Immature natural killer cell (primary cell): ENCODE data around the gene GLRA1. TPM values are rescaled to one million over a fixed set of nuclear protein-coding genes. Genes with fewer than 3 reads are reported as not detected.
"Not testable (repeated sequence)": the region's sequence is repeated elsewhere in the genome, so short reads cannot be mapped to it uniquely, and the experiment has no call there.

Experiments used
- DNase-seq, 3 donors: peaks; one replicate each; pipeline ENCODE4 v3.0.0; 2022; ENCODE audit warnings: mixed read lengths in 1 of 3
- H3K27ac Mint-ChIP-seq, 6 donors: one replicate each; pipeline ENCODE4 v1.8.0; 2020; ENCODE audit warnings: mixed read lengths in 6 of 6, mild to moderate bottlenecking in 5 of 6, inconsistent platforms in 4 of 6, moderate library complexity in 3 of 6
- H3K27me3 Mint-ChIP-seq, 3 donors: one replicate each; pipeline ENCODE4 v1.8.0; 2020 to 2021; ENCODE audit warnings: low read depth in 3 of 3, mild to moderate bottlenecking in 3 of 3, mixed read lengths in 3 of 3, moderate library complexity in 3 of 3, inconsistent platforms in 1 of 3
- H3K36me3 Mint-ChIP-seq, 3 donors: one replicate each; pipeline ENCODE4 v1.8.0; 2020; ENCODE audit warnings: mixed read lengths in 3 of 3, inconsistent platforms in 2 of 3, mild to moderate bottlenecking in 2 of 3
- H3K4me1 Mint-ChIP-seq, 2 donors: one replicate each; pipeline ENCODE4 v1.8.0; 2020; ENCODE audit warnings: inconsistent platforms in 2 of 2, mild to moderate bottlenecking in 2 of 2, mixed read lengths in 2 of 2, moderate library complexity in 1 of 2
- H3K4me3 Mint-ChIP-seq, 5 donors: one replicate each; pipeline ENCODE4 v1.8.0; 2020; ENCODE audit warnings: mild to moderate bottlenecking in 5 of 5, mixed read lengths in 5 of 5, inconsistent platforms in 3 of 5, moderate library complexity in 3 of 5
- H3K9me3 Mint-ChIP-seq, 6 donors: one replicate each; pipeline ENCODE4 v1.8.0; 2020; ENCODE audit warnings: mild to moderate bottlenecking in 6 of 6, mixed read lengths in 6 of 6, inconsistent platforms in 4 of 6, moderate library complexity in 3 of 6
- polyA plus RNA-seq, 3 donors: library from polyadenylated mRNA; unstranded; fragments of 300-500 nt; fragmentation: Illumina TruSeq; gene quantifications; one replicate each; pipeline ENCODE4 v1.2.3, GENCODE V29; 2021

Gene GLRA1
- polyA plus RNA-seq, 3 donors from 2014 or later, result not detected

GRCh38 chr5:151905557-151905961 is 19.1 kb downstream of the GLRA1 start:
- H3K9me3 Mint-ChIP-seq, result no peaks in the 10 kb centered on the region
- no peak overlapping the region for H3K4me3 Mint-ChIP-seq
- no peak for DNase-seq
- H3K4me1 Mint-ChIP-seq, result no peaks in the 10 kb centered on the region
- H3K27me3 Mint-ChIP-seq, result peaks cover 4 to 7% (median 5%) of the 10 kb centered on the region in 3 donors
- no peaks in the 10 kb centered on the region for H3K36me3 Mint-ChIP-seq
- H3K27ac Mint-ChIP-seq, result no peak overlapping the region

- Mint-ChIP-seq H3K27ac (no peak overlapping the region), H3K4me1 (no peaks in the 10 kb centered on the region), H3K36me3 (no peaks in the 10 kb centered on the region), H3K27me3 (peaks cover 4 to 9% (median 5%) of the 10 kb centered on the region in 3 donors), H3K9me3 (peaks cover 0 to 2% (median 0%) of the 10 kb centered on the region in 6 donors), H3K4me3 (no peak overlapping the region)
- no peak for DNase-seq
Measured at GRCh38 chr5:151904909-151905308, 19.7 kb downstream of the GLRA1 start.

- no peaks in the 10 kb centered on the region for H3K4me1 Mint-ChIP-seq
- H3K27ac Mint-ChIP-seq, result no peak overlapping the region
- peaks cover 0 to 3% (median 0%) of the 10 kb centered on the region in 6 donors for H3K9me3 Mint-ChIP-seq
- DNase-seq, result no peak
- H3K36me3 Mint-ChIP-seq, result no peaks in the 10 kb centered on the region
- H3K4me3 Mint-ChIP-seq, result no peak overlapping the region
- peaks cover 4 to 10% (median 5%) of the 10 kb centered on the region in 3 donors for H3K27me3 Mint-ChIP-seq
Measured at GRCh38 chr5:151904127-151904526, 20.5 kb downstream of the GLRA1 start.

- no peaks in the 10 kb centered on the region for H3K36me3 Mint-ChIP-seq
- no peaks in the 10 kb centered on the region for H3K4me1 Mint-ChIP-seq
- no peak overlapping the region for H3K4me3 Mint-ChIP-seq
- H3K27me3 Mint-ChIP-seq, result peaks cover 3 to 9% (median 5%) of the 10 kb centered on the region in 3 donors
- no peak overlapping the region for H3K27ac Mint-ChIP-seq
- H3K9me3 Mint-ChIP-seq, result peaks cover 0 to 5% (median 0%) of the 10 kb centered on the region in 6 donors
- DNase-seq, result no peak
Measured at GRCh38 chr5:151903243-151903653, 21.4 kb downstream of the GLRA1 start.

- Mint-ChIP-seq H3K27me3 (peaks cover 5 to 11% (median 6%) of the 10 kb centered on the region in 3 donors), H3K4me1 (no peaks in the 10 kb centered on the region), H3K27ac (no peak overlapping the region), H3K4me3 (no peak overlapping the region), H3K9me3 (peaks cover 0 to 5% (median 0%) of the 10 kb centered on the region in 6 donors), H3K36me3 (no peaks in the 10 kb centered on the region)
- DNase-seq, result no peak
Measured at GRCh38 chr5:151902215-151902614, 22.4 kb downstream of the GLRA1 start.

- H3K36me3 Mint-ChIP-seq, result no peaks in the 10 kb centered on the region
- no peak for DNase-seq
- peaks cover 5 to 8% (median 6%) of the 10 kb centered on the region in 3 donors for H3K27me3 Mint-ChIP-seq
- no peak overlapping the region for H3K4me3 Mint-ChIP-seq
- H3K4me1 Mint-ChIP-seq, result no peaks in the 10 kb centered on the region
- H3K27ac Mint-ChIP-seq, result no peak overlapping the region
- peaks cover 0 to 5% (median 0%) of the 10 kb centered on the region in 6 donors for H3K9me3 Mint-ChIP-seq
Measured at GRCh38 chr5:151901611-151902010, 23.0 kb downstream of the GLRA1 start.

- Mint-ChIP-seq H3K4me1 (no peaks in the 10 kb centered on the region), H3K27ac (no peak overlapping the region), H3K36me3 (no peaks in the 10 kb centered on the region), H3K27me3 (peaks cover 5 to 8% (median 6%) of the 10 kb centered on the region in 3 donors), H3K4me3 (no peak overlapping the region), H3K9me3 (peaks cover 0 to 5% (median 0%) of the 10 kb centered on the region in 6 donors)
- no peak for DNase-seq
Measured at GRCh38 chr5:151900891-151901290, 23.8 kb downstream of the GLRA1 start.

GRCh38 chr5:151899399-151899798 is 25.3 kb downstream of the GLRA1 start:
- Mint-ChIP-seq H3K4me1 (no peaks in the 10 kb centered on the region), H3K4me3 (no peak overlapping the region), H3K27me3 (peaks cover 5 to 8% (median 5%) of the 10 kb centered on the region in 3 donors), H3K27ac (no peak overlapping the region), H3K36me3 (no peaks in the 10 kb centered on the region), H3K9me3 (peaks cover 0 to 5% (median 0%) of the 10 kb centered on the region in 6 donors)
- no peak for DNase-seq

GRCh38 chr5:151897896-151898295 is 26.8 kb downstream of the GLRA1 start:
- no peak overlapping the region for H3K27ac Mint-ChIP-seq
- peaks cover 2 to 5% (median 5%) of the 10 kb centered on the region in 3 donors for H3K27me3 Mint-ChIP-seq
- H3K4me3 Mint-ChIP-seq, result no peak overlapping the region
- H3K36me3 Mint-ChIP-seq, result no peaks in the 10 kb centered on the region
- peaks cover 0 to 5% (median 0%) of the 10 kb centered on the region in 6 donors for H3K9me3 Mint-ChIP-seq
- DNase-seq, result no peak
- no peaks in the 10 kb centered on the region for H3K4me1 Mint-ChIP-seq

GRCh38 chr5:151897020-151897552 is 27.6 kb downstream of the GLRA1 start:
- Mint-ChIP-seq H3K9me3 (peaks cover 0 to 5% (median 0%) of the 10 kb centered on the region in 6 donors), H3K4me1 (no peaks in the 10 kb centered on the region), H3K27ac (no peak overlapping the region), H3K4me3 (no peak overlapping the region), H3K36me3 (no peaks in the 10 kb centered on the region), H3K27me3 (peaks cover 2 to 5% (median 5%) of the 10 kb centered on the region in 3 donors)
- no peak for DNase-seq

GRCh38 chr5:151896031-151896691 is 28.5 kb downstream of the GLRA1 start:
- Mint-ChIP-seq H3K27ac (no peak overlapping the region), H3K4me1 (no peaks in the 10 kb centered on the region), H3K9me3 (peaks cover 0 to 5% (median 0%) of the 10 kb centered on the region in 6 donors), H3K36me3 (no peaks in the 10 kb centered on the region), H3K27me3 (peaks cover 3 to 5% (median 5%) of the 10 kb centered on the region in 3 donors), H3K4me3 (no peak overlapping the region)
- DNase-seq, result no peak

GRCh38 chr5:151895660-151896030 is 29.0 kb downstream of the GLRA1 start:
- DNase-seq, result no peak
- Mint-ChIP-seq H3K4me1 (no peaks in the 10 kb centered on the region), H3K9me3 (peaks cover 0 to 5% (median 0%) of the 10 kb centered on the region in 6 donors), H3K27me3 (peaks cover 3 to 5% (median 5%) of the 10 kb centered on the region in 3 donors), H3K36me3 (no peaks in the 10 kb centered on the region), H3K27ac (no peak overlapping the region), H3K4me3 (no peak overlapping the region)

GRCh38 chr5:151893485-151893884 is 31.2 kb downstream of the GLRA1 start:
- DNase-seq, H3K9me3 Mint-ChIP-seq, H3K4me3 Mint-ChIP-seq, H3K27me3 Mint-ChIP-seq, H3K4me1 Mint-ChIP-seq, H3K27ac Mint-ChIP-seq, H3K36me3 Mint-ChIP-seq: not testable (repeated sequence)

GRCh38 chr5:151892393-151892792 is 32.3 kb downstream of the GLRA1 start:
- H3K4me1 Mint-ChIP-seq, result no peaks in the 10 kb centered on the region
- H3K36me3 Mint-ChIP-seq, result no peaks in the 10 kb centered on the region

More at GRCh38 chr5:151892393-151892792, 32.3 kb downstream of the GLRA1 start:
- Mint-ChIP-seq H3K27me3 (peaks cover 0 to 2% (median 0%) of the 10 kb centered on the region in 3 donors), H3K4me3 (no peak overlapping the region), H3K27ac (no peak overlapping the region), H3K9me3 (no peaks in the 10 kb centered on the region)
- DNase-seq, result no peak
